ENCODE data around the gene CD207.
"Not testable (repeated sequence)": the region's sequence is repeated elsewhere in the genome, so short reads cannot be mapped to it uniquely, and the experiment has no call there.

Gene CD207

DNA sequence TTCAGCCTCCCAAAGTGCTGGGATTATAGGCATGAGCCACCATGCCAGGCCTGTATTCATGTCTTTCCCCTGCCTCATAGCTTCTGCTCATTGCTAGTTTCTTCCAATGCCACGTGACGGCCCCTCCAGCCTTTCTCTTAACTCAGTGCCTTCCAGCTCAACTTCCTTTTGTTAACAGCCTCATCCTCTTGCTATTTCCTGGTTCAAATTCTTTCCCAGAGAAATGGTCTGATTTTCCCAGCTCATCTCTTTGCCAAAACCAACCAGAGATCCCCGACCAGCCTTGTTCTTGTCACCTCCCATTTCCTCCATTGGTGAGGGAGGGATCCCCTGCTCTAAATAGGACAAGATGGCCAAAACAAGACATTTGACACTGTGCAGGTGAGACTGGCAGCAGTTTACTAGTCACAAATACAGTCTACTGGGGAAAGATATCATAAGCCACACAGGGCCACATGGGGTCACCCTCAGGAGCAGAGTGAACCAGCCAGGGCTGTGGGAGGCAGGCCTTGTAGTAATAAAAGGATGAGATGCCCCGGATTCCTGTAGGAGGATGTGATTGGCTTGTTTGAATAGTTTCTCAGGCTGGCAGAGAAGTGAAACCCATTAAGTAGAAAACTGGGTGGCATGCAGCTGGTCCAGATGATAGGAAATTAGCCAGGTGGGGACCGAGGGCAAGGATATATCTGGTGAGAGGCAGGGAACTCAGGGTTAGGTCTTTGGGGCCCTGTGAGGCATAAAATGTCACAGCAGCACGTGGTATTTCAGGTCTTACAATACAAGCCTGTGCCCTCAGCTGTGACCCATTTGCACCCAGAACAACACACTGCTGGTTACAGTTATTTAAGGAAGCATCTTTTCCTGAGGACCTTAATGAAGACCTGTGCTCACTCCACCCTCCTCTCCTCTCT is 6.4 kb downstream of the CD207 start:
- DNase-seq, result no peak

GRCh38 chr2:70828115-70828514 is 7.5 kb downstream of the CD207 start:
- no peak for DNase-seq

DNA sequence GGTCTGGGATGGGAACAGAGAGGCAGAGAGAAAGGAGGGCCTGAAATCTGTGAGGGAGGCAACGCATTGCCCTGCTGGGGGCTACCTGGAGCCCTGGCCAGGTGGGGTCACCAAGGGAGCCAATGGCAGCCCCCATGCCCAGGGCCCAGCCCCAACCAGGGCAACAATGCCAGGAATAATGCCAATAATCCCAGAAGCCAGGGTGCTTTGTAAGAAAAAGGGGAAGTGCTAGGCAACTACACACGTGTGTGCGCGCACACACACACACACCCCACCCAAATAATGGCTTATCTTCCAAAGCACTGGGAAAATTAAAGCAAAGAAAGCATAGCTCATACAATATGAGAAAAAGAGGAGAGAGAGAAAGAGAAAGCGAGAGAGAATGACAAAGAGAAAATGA is 8.2 kb downstream of the CD207 start:
- no peak for DNase-seq

- no peak for DNase-seq
Measured at GRCh38 chr2:70826696-70827350, 8.8 kb downstream of the CD207 start.

DNA sequence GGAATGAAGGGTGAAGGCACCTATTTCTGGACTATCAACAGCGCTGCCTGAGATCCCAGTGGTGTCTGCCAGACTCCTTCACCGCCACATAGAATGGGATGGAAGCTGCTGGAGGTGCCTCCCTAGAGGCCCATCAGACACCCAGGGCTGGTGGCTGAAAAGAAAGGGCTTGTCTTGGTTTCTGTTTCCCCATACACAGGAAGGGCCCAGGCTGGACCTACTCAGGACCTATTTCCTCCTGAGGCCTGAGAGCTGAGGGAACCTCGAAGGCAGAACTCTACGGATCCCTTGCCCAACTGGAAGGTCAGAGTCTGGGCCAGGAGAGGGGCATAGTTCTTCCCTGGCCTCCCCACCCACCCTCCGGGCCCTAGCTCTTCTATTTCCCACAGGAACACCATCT is 12.4 kb downstream of the CD207 start:
- DNase-seq, result no peak

- no peak for DNase-seq
Measured at GRCh38 chr2:70822843-70823242, 12.8 kb downstream of the CD207 start.

- no peak for DNase-seq
Measured at GRCh38 chr2:70820499-70820898, 15.1 kb downstream of the CD207 start, which contains the start of gene CLEC4F. Gene CLEC4F, minus strand, starts transcription at chr2:70820599. Its CDS starts 76 bp downstream, at chr2:70820523.

DNA sequence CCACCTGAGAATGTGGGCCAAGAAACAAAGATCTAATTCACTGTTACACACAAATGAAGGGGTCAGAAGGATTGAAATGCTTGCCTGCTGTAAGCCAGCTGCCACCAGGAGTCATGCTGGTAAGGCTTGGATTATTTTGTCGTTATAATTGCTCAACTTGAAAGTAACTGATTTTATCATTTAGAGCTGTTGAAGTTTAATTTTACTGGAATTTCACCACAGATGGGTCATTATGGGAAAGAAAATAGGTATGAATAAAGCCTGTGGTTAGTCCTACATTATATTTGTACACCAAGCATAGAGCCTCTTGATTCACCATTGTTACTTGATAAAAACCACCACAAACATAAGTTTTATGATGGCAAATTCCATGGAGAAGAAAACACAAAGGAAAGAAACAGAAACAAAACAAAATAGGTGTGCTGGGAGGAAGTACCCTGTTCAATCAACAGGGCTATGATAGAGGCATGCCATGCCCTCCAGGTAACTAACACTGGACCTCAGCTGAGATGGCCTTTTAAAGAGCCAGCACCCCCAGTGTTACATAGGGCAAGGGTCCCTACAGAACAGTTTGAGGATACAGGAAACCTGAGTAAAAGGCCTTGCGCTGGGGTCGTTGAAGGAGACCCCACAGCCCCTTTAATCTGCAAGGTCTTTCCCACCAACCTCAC is 18.2 kb downstream of the CD207 start:
- no peak for DNase-seq

DNA sequence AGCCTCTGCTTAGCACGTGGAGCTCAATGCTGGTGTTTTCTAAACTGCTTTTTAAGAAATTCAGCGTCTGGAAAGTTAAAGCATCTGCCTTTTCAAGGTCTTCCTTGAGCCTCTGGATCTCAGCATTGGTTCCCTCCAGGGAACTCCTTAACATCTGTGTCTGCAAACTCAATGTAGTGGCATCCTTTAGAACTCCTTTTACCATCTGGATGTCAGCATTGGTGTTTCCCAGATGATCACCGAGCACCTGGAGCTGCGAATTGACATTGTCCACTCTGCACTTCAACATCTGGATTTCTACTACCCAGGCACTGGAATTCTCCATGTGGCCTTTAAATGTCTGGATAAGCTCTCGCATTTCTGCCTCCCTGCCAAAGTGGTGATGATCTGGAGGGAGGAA is 18.9 kb downstream of the CD207 start:
- DNase-seq, result no peak

DNA sequence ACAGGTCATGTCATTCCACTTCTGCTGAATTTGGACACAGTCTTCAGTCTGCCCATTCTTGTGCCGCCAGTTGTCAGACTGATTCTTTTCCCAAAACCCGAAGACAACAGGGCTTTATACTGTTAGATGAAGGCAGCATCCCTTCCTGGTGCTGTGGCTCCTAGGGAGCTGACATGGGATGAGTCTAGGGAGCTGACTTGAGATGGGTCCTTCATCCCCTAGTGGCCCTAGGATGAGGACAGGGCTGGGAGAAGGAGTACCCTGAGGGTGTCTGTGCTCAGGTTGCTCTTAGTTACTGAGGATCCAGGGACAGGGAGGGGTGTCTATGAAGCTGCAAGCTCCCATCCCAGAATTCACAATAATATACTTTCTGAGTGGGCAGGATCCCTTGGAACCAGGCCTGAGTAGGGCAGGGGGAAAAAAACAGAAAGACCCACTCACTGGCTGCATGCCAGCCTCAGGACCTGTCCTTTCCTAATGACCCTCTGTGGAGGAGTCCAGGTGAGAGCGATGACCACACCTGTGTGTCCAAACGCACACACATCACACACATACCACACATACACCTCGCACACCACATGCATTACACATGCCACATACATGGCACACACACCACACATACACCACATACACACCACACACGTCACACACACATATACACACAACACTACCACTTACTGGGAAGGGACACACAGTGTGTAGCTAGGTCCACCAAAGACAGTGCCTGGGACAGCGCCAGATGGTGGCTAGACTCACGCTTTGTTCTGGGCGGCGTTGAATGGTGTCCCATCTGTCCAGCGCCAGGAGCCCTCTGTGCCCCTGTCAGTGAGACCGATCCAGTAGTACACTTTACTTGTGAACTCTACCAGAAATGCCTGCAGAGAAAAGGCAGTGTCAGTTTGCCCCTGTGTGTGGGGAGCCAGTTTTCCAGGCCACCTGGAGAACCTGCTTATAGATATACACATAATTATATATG is 26.3 kb downstream of the CD207 start:
- DNase-seq, result no peak

- no peak for DNase-seq
Measured at GRCh38 chr2:70807828-70808118, 27.8 kb downstream of the CD207 start.

DNA sequence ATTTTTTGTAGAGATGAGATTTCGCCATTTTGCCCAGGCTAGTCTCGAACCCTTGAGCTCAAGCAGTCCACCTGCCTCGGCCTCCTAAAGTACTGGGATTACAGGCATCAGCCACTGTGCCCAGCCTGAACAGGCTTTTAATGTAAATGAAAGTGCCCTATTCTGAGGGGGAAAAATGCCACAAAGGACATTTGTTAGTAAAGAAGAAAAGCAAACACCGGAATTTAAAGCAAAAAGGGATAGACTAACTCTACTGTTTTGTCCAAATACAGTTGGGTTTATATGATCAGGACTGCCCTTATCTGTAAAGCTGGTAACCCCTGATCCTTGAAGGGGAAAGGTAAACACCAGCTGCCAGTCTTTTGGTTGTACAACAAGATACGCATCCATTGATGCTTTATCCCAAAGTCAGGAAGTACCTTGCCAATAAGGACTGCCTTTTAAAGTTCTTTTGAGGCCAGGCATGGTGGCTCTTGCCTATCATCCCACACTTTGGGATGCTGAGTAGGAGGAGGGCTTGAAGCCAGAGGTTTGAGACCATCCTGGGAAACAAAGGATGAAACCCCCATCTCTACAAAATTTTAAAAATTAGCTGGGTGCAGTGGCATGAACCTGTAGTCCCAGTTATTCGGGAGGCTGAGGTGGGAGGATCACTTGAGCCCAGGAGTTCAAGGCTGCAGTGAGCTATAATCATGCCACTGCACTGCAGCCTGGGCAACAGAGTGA is 28.4 kb downstream of the CD207 start:
- DNase-seq, result no peak

GRCh38 chr2:70806620-70807019 is 29.0 kb downstream of the CD207 start:
- no peak for DNase-seq

DNA sequence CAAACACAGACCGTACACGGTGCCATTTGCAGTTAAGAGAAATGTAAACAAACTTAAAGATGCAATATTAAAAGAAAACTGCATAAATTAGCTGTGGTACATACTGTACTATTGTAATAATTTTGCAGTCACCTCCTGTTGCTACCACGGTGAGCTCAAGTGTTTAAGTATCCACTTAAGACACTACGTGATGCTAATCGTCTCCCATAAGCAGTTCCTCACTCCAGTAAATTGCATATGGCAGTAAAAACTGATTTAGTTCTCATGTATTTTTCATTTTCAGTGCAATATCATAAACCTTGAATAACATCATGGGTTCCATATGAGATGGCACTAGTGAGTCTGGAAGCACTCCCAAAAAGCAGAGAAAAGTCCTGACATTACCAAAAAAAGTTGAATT is 29.6 kb downstream of the CD207 start:
- DNase-seq, result no peak

- DNase-seq, result no peak
Measured at GRCh38 chr2:70801607-70802263, 33.9 kb downstream of the CD207 start.

DNA sequence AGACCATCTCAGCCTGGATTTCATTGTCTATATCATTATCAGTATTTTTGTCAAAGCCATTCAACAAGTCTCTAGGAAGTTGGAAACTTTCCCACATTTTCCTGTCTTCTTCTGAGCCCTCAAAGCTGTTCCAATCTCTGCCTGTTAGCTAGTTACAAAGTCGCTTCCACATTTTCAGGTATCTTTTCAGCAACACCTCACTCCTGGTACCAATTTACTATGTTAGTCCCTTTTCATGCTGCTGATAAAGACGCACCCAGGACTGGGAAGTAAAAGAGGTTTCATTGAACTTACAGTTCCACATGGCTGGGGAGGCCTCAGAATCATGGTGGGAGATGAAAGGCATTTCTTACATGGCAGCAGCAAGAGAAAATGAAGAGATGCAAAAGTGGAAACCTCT is 35.9 kb downstream of the CD207 start:
- DNase-seq, result no peak

DNA sequence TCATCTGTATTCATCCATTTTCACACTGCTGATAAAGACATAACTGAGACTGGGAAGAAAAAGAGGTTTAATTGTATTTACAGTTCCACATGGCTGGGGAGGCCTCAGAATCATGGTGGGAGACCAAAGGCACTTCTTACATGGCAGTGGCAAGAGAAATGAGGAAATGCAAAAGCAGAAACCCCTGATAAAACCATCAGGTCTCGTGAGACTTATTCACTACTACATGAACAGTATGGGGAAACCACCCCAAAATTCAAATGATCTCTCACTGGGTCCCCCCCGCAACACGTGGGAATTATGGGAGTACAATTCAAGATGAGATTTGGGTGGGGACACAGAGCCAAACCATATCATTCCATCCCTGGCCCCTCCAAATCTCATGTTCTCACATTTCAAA is 37.6 kb downstream of the CD207 start:
- DNase-seq, result not testable (repeated sequence)

GRCh38 chr2:70797506-70797905 is 38.1 kb downstream of the CD207 start:
- no peak for DNase-seq

GRCh38 chr2:70796262-70796661 is 39.4 kb downstream of the CD207 start:
- DNase-seq, result no peak

GRCh38 chr2:70795164-70795995 is 40.2 kb downstream of the CD207 start:
- no peak for DNase-seq

Data from cerebellar nuclear complex (tissue), 1 donor.